Skin of body (tissue), 2 donors: Measurements from ENCODE around the gene TYW1. TPM values are rescaled to one million over a fixed set of nuclear protein-coding genes. Genes with fewer than 3 reads are reported as not detected.
"Not testable (repeated sequence)": the region's sequence is repeated elsewhere in the genome, so short reads cannot be mapped to it uniquely, and the experiment has no call there.

Source experiments
- DNase-seq: peaks from one replicate; lab custom pipeline; 2025; lab: John Stamatoyannopoulos, UW
- total RNA-seq: library from RNA; depleted of rRNA; stranded (reverse); fragments of >200 nt; gene quantifications from one replicate; pipeline ENCODE4 v1.2.3, GENCODE V29; 2014

Gene TYW1
- total RNA-seq, result 22.5 TPM

GRCh38 chr7:66996444-66997191, at the start of gene TYW1:
TSS of gene TYW1 (plus strand) at chr7:66996833. CDS start at chr7:66996979, 146 bp downstream.
- DNase-seq, result peak; percentile 98

- DNase-seq, result no peak
Measured at GRCh38 chr7:66948480-66949109, 48.0 kb upstream of the TYW1 start.

GRCh38 chr7:66950311-66950710, 46.3 kb upstream of the TYW1 start:
- DNase-seq, result no peak

GRCh38 chr7:66950763-66951162, 45.9 kb upstream of the TYW1 start:
- no peak for DNase-seq

GRCh38 chr7:66952343-66953043, 44.1 kb upstream of the TYW1 start:
- no peak for DNase-seq

GRCh38 chr7:66953044-66953427, 43.6 kb upstream of the TYW1 start:
- DNase-seq, result no peak

- no peak for DNase-seq
Measured at GRCh38 chr7:66957595-66958290, 38.9 kb upstream of the TYW1 start.

- DNase-seq, result no peak
Measured at GRCh38 chr7:66958538-66959350, 37.9 kb upstream of the TYW1 start.

- no peak for DNase-seq
Measured at GRCh38 chr7:66960192-66960591, 36.4 kb upstream of the TYW1 start.

GRCh38 chr7:66961096-66961495, 35.5 kb upstream of the TYW1 start:
- no peak for DNase-seq

GRCh38 chr7:66964411-66964810, 32.2 kb upstream of the TYW1 start:
- DNase-seq, result no peak

GRCh38 chr7:66967029-66967428, 29.6 kb upstream of the TYW1 start:
- DNase-seq, result no peak

GRCh38 chr7:66969001-66969400, 27.6 kb upstream of the TYW1 start:
- DNase-seq, result not testable (repeated sequence)

GRCh38 chr7:66970310-66970709, 26.3 kb upstream of the TYW1 start:
- DNase-seq, result no peak

- DNase-seq, result no peak
Measured at GRCh38 chr7:66974986-66975590, 21.5 kb upstream of the TYW1 start.

GRCh38 chr7:66978312-66978711, 18.3 kb upstream of the TYW1 start:
- not testable (repeated sequence) for DNase-seq

- not testable (repeated sequence) for DNase-seq
Measured at GRCh38 chr7:66979013-66979412, 17.6 kb upstream of the TYW1 start.

- DNase-seq, result not testable (repeated sequence)
Measured at GRCh38 chr7:66980336-66980735, 16.3 kb upstream of the TYW1 start.

GRCh38 chr7:66989552-66989951, 7.1 kb upstream of the TYW1 start:
- DNase-seq, result not testable (repeated sequence)

- DNase-seq, result not testable (repeated sequence)
Measured at GRCh38 chr7:66994051-66994450, 2.6 kb upstream of the TYW1 start.

GRCh38 chr7:66994691-66995049, 2.0 kb upstream of the TYW1 start:
- DNase-seq, result peak; percentile 63
